ENCODE data around the gene RPS6KA4.
"Not testable (repeated sequence)": the region's sequence is repeated elsewhere in the genome, so short reads cannot be mapped to it uniquely, and the experiment has no call there.

Gene RPS6KA4

GRCh38 chr11:64391839-64392238 lies 32.9 kb downstream of the RPS6KA4 start:
- no peak for DNase-seq

DNA sequence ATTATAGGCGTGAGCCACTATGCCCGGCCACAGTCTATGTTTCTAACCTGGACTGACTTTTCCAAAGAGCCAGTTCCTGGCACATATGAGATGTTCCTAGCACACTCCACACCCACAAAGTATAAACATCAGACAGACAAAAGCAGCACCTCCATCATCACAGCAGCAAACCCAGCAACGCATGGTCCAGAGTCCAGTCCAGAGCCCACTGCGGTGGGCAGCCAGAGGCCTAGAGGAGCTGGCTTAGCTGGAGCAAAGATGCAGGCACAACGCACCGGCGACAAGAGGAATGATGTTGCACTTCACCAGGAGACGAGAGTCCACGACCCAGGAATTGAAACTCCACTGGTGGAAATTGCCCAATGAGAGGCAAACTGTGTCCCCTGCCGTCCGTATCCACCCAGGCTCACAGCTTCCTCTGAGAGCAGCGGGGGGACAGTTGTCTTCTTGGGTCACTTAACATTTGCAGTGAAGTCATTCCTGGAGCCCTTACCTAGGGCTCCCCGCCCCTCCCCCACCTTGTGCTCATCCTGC lies 36.6 kb downstream of the RPS6KA4 start:
- no peak for DNase-seq

- peak; percentile 67 for DNase-seq
These were observed 37.2 kb downstream of the RPS6KA4 start for GRCh38 chr11:64396079-64396591.

GRCh38 chr11:64400102-64400501 lies 41.1 kb downstream of the RPS6KA4 start:
- DNase-seq: no peak

DNA sequence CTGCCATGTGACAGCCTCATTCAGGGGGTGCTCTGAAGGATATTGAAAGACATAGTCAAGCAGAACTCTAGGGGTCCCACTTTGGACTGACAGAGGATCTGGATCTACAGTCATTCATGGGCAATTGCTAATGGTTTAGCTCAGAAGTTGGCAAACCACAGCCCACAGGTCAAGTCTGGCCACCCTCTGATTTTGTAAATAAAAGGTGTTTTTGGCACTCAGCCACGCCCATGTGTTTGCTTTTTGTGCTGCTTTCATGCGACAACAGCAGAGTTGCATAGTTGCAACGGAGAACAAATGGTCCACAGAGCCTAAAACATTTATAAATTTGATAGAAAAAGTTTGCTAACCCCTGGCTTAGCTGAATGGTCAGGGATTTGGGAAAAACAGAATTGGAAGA lies 41.7 kb downstream of the RPS6KA4 start:
- DNase-seq: no peak

DNA sequence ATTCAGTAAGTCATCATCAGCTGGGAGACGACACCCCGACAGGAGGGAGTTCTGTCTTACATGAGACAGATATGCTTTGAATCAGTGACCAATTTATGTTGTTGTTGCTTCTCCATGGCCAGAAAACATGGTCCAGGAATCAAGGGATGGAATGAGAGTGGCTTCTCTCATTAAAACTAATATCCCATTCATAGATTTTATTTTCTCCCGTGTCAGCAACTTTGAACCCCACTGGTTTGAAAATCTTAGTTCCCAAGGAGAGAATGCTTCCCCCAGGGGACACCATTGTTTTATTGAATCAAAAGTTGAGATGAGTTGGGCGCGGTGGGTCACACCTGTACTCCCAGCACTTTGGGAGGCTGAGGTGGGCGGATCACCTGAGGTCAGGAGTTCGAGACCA lies 42.8 kb downstream of the RPS6KA4 start:
- no peak for DNase-seq

DNA sequence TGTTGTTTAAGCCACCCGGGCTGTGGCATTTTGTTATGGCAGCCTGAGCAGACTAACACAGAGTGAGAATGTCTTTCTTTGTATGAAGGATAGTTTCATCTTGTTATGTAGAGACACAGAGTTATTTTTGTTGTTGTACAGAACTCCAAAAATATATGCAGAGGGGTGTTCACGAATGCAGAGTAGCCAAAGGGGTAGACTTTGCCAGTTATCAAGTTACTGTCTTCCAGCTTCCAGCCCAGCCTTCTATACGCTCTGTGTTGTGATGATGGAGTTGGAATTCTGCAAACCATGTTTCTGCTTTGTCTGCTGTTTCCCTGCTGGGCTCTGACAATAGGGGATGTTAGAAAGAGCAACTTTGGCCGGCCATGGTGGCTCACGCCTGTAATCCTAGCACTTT lies 44.1 kb downstream of the RPS6KA4 start:
- DNase-seq: no peak

DNA sequence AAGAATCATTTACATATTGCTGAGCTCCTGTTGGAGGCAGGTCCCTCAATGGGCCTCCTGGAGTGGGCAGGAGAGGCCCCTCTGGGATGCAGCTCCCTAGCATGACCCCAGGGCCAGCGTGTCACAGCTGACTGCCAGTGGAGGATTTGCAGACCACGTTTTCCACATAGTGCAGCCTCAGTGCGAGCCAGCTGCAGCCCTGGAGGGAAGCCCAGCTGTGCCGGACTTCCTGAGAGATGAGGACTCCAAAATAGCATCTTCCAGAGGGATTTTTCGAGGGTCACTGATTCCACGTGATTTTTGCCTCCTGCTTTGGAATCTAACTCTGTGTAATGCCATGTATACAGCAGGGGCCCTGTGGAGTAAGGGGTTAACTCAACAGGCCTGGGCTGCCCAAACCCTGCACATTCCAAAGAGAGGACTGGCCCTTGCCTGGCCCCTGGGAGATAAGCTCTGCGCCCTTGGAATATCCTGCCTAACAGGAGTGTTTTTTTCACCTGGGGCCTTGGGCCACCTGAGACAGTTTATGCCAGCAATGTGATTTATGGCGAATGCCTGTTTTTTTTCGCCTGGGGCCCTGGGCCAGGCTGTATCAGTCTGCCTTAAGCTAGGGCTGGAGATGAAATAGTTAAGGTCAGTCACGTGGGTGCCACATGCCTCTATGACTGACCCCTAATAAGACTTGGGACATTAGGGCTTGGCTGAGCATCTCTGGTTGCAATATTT lies 47.4 kb downstream of the RPS6KA4 start:
- no peak for DNase-seq

DNA sequence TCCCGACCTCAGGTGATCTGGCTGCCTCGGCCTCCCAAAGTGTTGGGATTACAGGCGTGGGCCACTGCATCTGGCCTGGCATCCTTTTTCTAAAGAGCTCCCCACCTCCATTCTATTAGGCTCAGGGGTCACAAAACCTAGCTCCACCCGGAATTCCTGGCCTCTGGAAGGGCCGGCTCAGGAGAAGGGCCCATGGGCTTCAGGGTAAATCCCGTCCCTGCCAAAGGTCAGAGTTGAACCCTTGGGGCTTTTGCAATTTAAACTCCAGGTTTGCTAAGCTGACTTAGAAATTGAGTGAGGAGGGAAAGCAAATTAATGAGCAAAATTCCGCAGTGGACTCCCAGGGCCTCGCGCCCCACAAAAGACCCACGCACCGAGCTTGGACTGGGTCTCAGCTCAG lies 48.3 kb downstream of the RPS6KA4 start:
- no peak for DNase-seq

DNA sequence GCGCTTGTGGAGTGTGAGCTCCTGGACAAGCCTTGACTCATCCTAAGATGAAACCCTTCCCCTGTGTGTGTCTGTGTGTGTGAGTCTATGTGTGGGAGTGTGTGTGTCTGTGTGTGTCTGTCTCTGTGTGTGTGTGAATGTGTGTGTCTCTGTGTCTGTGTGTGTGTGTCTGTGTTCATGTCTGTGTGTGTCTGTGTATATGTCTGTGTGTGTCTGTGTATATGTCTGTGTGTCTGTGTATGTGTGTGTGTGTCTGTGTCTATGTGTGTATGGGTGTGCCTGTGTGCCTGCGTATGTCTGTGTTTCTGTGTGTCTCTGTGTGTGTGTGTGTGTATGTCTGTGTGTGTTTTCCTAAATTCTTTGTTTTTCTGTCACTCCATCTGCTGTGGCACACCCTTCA lies 48.7 kb downstream of the RPS6KA4 start:
- no peak for DNase-seq

- peak; percentile 2 for DNase-seq
These were observed 50.3 kb downstream of the RPS6KA4 start for GRCh38 chr11:64409278-64409677.

GRCh38 chr11:64409707-64410403 lies 50.9 kb downstream of the RPS6KA4 start:
- peak; percentile 97 for DNase-seq

DNA sequence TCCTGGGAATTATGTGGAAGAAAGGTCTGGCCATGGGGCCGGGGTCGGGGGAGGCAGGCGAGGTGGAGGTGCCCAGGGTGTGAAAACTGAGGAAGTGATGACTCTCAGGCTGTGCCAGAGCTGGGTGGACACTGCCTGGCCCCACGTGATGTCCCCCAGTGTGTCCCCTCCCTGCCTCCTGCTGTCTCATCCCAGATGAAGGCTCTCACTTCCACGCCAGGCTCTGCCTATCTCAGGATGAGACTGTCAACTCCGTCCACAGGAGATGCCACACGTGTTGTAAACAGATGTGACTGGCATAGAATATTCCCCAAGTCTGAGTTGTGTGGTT lies 51.4 kb downstream of the RPS6KA4 start:
- DNase-seq: peak; percentile 57

DNA sequence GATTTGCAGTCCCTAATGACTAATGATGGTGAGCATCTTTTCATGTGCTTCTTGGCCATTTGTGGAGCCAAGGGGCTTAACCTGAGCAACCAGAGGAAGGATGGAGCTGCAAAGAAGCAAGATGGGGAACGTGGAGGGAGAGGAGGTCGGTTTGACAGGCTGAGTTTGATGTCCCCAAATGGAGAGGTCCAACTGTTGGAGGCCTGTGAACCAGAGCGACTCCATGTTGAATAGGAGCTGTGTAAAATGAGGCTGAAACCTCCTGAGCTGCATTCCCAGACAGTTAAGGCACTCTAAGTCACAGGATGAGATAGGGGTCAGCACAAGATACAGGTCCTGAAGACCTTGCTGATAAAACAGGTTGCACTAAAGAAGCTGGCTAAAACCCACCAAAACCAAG lies 54.5 kb downstream of the RPS6KA4 start:
- no peak for DNase-seq

- no peak for DNase-seq
These were observed 56.3 kb downstream of the RPS6KA4 start for GRCh38 chr11:64415286-64415685.

DNA sequence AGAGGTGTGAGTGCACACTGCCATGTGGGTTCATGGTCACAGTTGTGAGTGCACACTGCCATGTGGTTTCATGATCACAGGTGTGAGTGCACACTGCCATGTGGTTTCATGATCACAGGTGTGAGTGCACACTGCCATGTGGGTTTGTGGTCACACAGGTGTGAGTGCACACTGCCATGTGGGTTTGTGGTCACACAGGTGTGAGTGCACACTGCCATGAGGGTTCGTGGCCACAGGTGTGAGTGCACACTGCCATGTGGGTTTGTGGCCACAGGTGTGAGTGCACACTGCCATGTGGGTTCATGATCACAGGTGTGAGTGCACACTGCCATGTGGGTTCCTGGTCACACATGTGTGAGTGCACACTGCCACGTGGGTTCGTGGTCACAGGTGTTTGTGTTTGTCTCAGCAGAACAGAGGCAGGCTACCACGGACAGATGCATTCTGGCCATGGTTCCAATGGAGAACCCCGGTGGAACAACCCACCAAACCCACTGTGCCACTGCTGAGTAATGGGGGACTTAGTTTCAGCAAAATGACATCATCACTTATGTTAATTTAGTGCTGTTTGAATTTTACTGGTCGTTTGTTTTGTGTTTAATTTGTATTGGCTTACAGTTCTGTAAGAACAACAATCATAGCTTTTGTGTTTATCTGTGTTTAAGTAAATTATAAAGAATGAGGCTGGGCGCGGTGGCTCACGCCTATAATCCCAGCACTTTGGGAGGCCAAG lies 57.2 kb downstream of the RPS6KA4 start:
- DNase-seq: no peak

GRCh38 chr11:64418233-64418632 lies 59.3 kb downstream of the RPS6KA4 start:
- DNase-seq: not testable (repeated sequence)

GRCh38 chr11:64419257-64419790 lies 60.4 kb downstream of the RPS6KA4 start:
- no peak for DNase-seq

DNA sequence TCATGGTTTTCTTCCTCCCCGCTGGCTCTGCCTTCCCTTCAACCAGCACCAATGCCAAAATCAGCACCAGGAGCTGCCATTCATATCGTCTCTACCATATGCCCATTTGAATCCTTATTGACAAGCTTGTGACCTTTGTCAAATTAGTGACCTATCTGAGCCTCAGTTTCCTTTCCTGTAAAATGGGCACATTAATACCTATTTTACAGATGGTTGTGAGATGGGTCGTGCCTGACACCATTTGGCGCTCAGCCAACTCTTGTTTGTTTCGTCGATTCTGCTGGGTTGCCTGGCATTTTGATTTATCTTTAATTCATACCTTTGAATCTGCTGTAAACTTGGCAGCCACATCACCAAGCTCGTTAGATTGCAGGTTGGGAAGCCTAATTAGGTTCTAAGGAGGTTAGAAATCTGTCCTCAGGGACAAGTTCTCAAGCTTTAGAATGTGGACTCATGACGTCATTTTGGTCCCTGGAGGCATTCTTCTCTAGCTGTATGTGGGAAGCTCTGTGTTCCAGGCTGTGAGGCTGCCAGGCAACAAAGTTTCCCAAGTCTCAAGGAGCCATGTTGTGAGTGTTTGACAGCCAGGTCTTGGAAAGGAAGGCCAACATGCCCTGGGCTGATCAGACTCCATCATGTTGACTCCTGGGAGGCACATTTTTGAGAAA lies 61.0 kb downstream of the RPS6KA4 start:
- DNase-seq: no peak
